Right atrium auricular region (tissue), 2 donors: Measurements from ENCODE around the gene NEDD4L. TPM values are rescaled to one million over a fixed set of nuclear protein-coding genes. Genes with fewer than 3 reads are reported as not detected.
A peak's percentile ranks its signal among the peaks of the same experiment; 100 is the strongest.

Source experiments
- DNase-seq: peaks from one replicate; pipeline ENCODE4 v3.0.0-alpha.2; 2019; ENCODE audit warnings: low spot score
- H3K27ac ChIP-seq, 2 donors: fragments of 200-600 bp; sonication (generic); 1 replicate in 1 of 2; 2 replicates in 1 of 2; pipeline ENCODE4 v1.5.1; 2016 to 2019
- H3K27me3 ChIP-seq, 2 donors: fragments of 200-600 bp; sonication (generic); one replicate each; pipeline versions ENCODE4 v1.5.1 to v1.6.0; 2017 to 2019
- H3K36me3 ChIP-seq: fragments of 200-600 bp; sonication (generic); one replicate; pipeline ENCODE4 v1.5.1; 2016
- H3K4me1 ChIP-seq, 2 donors: fragments of 200-600 bp; sonication (generic); one replicate each; pipeline versions ENCODE4 v1.5.1 to v1.6.0; 2017 to 2019
- H3K4me3 ChIP-seq, 2 donors: fragments of 200-600 bp; sonication (generic); 1 replicate in 1 of 2; 2 replicates in 1 of 2; pipeline ENCODE4 v1.5.1; 2017 to 2019; ENCODE audit warnings: mild to moderate bottlenecking in 1 of 2, moderate library complexity in 1 of 2
- H3K9me3 ChIP-seq, 2 donors: fragments of 200-600 bp; sonication (generic); one replicate each; pipeline ENCODE4 v1.5.1; 2019
- total RNA-seq, 2 donors: library from RNA; depleted of rRNA; stranded (reverse); fragments of >200 nt; gene quantifications; one replicate each; pipeline ENCODE4 v1.1.0, GENCODE V29; 2016
- TF ChIP-seq, protein P1 (sequence below), 2 donors: fragments of 200-600 bp; sonication (generic); IDR thresholded peaks; one replicate each; pipeline ENCODE4 v1.5.1; 2019; ENCODE audit warnings: antibody characterized with exemption in 2 of 2

Gene NEDD4L
- total RNA-seq, 2 donors from 2014 or later, result 45.0 to 68.0 TPM

DNA sequence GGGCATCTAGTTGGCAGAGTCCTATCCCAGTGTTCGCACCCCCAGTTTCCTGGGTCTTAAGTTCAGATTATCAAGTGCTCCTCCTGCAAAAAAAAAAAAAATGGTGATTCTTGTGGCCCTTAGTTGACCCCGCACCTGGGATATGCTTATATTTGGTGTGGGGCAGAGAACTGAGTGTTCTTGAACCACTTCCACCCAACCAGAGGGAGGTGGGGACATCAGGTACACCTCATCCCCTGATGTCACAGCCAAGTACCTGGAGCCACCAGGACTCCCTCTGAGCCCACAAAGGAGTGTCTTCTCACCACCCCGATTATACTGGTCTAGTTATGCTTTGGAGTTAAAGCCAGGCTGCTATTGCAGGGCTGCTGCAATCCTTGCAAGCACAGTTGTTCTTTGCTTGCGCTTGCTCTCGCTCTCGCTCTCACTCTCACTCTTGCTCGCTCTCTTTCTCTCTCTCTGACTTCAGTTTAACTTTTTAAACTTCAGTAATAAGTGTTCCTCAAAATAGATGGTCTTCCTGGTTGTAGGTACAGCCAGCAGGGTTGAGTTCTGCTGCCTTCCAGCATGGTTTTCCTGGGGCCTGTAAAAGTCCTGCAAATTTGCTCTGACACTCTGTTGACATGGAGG is 265.7 kb downstream of the NEDD4L start:
- H3K4me1 ChIP-seq, result peaks cover 0 to 47% of the 10 kb centered on the region in 2 donors
- TF ChIP-seq, protein P1, sequence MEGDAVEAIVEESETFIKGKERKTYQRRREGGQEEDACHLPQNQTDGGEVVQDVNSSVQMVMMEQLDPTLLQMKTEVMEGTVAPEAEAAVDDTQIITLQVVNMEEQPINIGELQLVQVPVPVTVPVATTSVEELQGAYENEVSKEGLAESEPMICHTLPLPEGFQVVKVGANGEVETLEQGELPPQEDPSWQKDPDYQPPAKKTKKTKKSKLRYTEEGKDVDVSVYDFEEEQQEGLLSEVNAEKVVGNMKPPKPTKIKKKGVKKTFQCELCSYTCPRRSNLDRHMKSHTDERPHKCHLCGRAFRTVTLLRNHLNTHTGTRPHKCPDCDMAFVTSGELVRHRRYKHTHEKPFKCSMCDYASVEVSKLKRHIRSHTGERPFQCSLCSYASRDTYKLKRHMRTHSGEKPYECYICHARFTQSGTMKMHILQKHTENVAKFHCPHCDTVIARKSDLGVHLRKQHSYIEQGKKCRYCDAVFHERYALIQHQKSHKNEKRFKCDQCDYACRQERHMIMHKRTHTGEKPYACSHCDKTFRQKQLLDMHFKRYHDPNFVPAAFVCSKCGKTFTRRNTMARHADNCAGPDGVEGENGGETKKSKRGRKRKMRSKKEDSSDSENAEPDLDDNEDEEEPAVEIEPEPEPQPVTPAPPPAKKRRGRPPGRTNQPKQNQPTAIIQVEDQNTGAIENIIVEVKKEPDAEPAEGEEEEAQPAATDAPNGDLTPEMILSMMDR (IDR thresholded peaks at IDR 0.05), result no peak
- H3K36me3 ChIP-seq, result no peaks in the 10 kb centered on the region
- no peaks in the 10 kb centered on the region for H3K27me3 ChIP-seq
- no peak for DNase-seq
- H3K4me3 ChIP-seq, result no peak overlapping the region
- peak overlapping the region; percentile 72 to 86 for H3K27ac ChIP-seq
- H3K9me3 ChIP-seq, result peaks cover 0 to 11% of the 10 kb centered on the region in 2 donors

DNA sequence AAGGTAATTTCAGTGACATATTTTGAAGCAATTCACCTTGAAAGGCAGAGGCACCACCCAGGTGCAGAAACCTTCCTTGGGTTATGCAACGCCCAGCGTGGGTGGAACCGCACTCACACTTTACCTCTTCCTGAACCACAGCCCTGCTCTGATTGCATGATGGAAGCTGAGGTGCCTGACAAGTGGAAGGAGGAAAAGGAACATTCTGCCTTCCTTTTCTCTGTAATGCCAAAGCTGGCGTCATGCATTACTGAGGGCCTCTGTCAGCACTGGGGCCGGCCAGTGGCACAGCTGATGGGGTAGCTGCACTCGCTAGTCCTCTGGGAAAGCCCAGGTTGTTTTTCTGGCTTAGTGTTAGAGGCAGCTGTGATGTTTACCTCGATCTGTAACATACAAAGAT is 266.5 kb downstream of the NEDD4L start:
- Histone ChIP-seq H3K36me3 (no peaks in the 10 kb centered on the region), H3K9me3 (peaks cover 0 to 8% of the 10 kb centered on the region in 2 donors), H3K27ac (peak overlapping the region; percentile 72 to 86), H3K27me3 (no peaks in the 10 kb centered on the region), H3K4me3 (no peak overlapping the region), H3K4me1 (peaks cover 0 to 55% of the 10 kb centered on the region in 2 donors)
- TF ChIP-seq, protein P1 (IDR thresholded peaks at IDR 0.05), result no peak
- DNase-seq, result no peak

- TF ChIP-seq, protein P1 (IDR thresholded peaks at IDR 0.05), result no peak
- H3K27ac ChIP-seq, result peak overlapping the region; percentile 72 to 86
- no peaks in the 10 kb centered on the region for H3K9me3 ChIP-seq
- H3K27me3 ChIP-seq, result no peaks in the 10 kb centered on the region
- peaks cover 0 to 64% of the 10 kb centered on the region in 2 donors for H3K4me1 ChIP-seq
- no peak overlapping the region for H3K4me3 ChIP-seq
- no peak for DNase-seq
- H3K36me3 ChIP-seq, result no peaks in the 10 kb centered on the region
Observed at GRCh38 chr18:58311390-58311789, 267.4 kb downstream of the NEDD4L start.

- H3K36me3 ChIP-seq, result no peaks in the 10 kb centered on the region
- DNase-seq, result no peak
- H3K27me3 ChIP-seq, result no peaks in the 10 kb centered on the region
- peaks cover 0 to 70% of the 10 kb centered on the region in 2 donors for H3K4me1 ChIP-seq
- no peak overlapping the region for H3K4me3 ChIP-seq
- TF ChIP-seq, protein P1 (IDR thresholded peaks at IDR 0.05), result no peak
- H3K27ac ChIP-seq, result peak overlapping the region; percentile 72 to 86
- H3K9me3 ChIP-seq, result no peaks in the 10 kb centered on the region
Observed at GRCh38 chr18:58313491-58314032, 269.5 kb downstream of the NEDD4L start.

- H3K9me3 ChIP-seq, result no peaks in the 10 kb centered on the region
- DNase-seq, result peak; percentile 90
- H3K4me3 ChIP-seq, result no peak overlapping the region
- no peaks in the 10 kb centered on the region for H3K27me3 ChIP-seq
- peaks cover 0 to 67% of the 10 kb centered on the region in 2 donors for H3K4me1 ChIP-seq
- no peaks in the 10 kb centered on the region for H3K36me3 ChIP-seq
- TF ChIP-seq, protein P1 (IDR thresholded peaks at IDR 0.05), result no peak
- peak overlapping the region; percentile 72 to 86 for H3K27ac ChIP-seq
Observed at GRCh38 chr18:58314284-58314683, 270.3 kb downstream of the NEDD4L start.
